Measurements from ENCODE around the gene ARSB.

DNA sequence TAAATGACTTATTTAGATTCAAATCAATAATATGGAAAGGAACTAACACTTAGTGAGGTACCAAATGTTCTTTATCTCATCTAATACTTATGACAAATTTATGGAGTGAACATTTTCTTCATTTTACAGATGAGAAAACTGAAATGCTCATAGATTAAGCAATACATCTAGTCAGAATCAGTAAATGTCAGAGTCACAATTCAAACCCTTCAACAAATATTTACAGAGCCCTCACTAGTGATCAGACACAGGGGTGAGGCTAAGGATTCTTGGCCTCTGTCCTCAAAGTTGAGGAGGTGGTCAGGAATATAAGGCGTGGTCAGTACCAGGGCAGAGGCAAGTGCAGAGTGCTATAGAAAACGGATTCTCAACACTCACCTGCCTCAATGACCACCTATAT is 29.5 kb upstream of the ARSB start:
- TF ChIP-seq CHD2 (IDR thresholded peaks at IDR 0.05; ENCODE audit: low read depth, low read length) = no peak
- no peak for TF ChIP-seq SPI1 (IDR thresholded peaks at IDR 0.05; ENCODE audit: borderline replicate concordance, low read depth, low read length)
- no peak for TF ChIP-seq ETV6 (IDR thresholded peaks at IDR 0.05; ENCODE audit: borderline replicate concordance in 1 of 2, low read depth in 2 of 2, low read length in 1 of 2)
- TF ChIP-seq ETV6 (CRISPR knock-in tag; IDR thresholded peaks at IDR 0.05; ENCODE audit: borderline replicate concordance) = no peak
- TF ChIP-seq POLR2AphosphoS5 (IDR thresholded peaks at IDR 0.05; ENCODE audit: control insufficient read depth, insufficient read depth, low read depth, low read length) = no peak
- TF ChIP-seq RHOXF2B (CRISPR knock-in tag; conservative IDR thresholded peaks at IDR 0.05) = no peak
- no peak for TF ChIP-seq EGR1 (conservative IDR thresholded peaks at IDR 0.05)
- no peak for TF ChIP-seq HOMEZ (CRISPR knock-in tag; IDR thresholded peaks at IDR 0.05)
- TF ChIP-seq CTCF (IDR thresholded peaks at IDR 0.05 in 2 of 3, conservative IDR thresholded peaks at IDR 0.05 in 1 of 3; ENCODE audit: insufficient read depth in 2 of 3, low read depth in 1 of 3, low read length in 3 of 3) = no peak
- no peak for TF ChIP-seq ZBTB49 (CRISPR knock-in tag; IDR thresholded peaks at IDR 0.05; ENCODE audit: borderline replicate concordance)
- TF ChIP-seq ZC3H4 (CRISPR knock-in tag; IDR thresholded peaks at IDR 0.05; ENCODE audit: borderline replicate concordance) = no peak
- no peak for TF ChIP-seq TAF1 (IDR thresholded peaks at IDR 0.05; ENCODE audit: control insufficient read depth, extremely low read depth, insufficient read depth, low read length, severe bottlenecking)
- TF ChIP-seq NBN (IDR thresholded peaks at IDR 0.05; ENCODE audit: low read depth) = no peak
- no peak for TF ChIP-seq NFIC (IDR thresholded peaks at IDR 0.05)
- no peak for TF ChIP-seq JUNB (CRISPR knock-in tag; conservative IDR thresholded peaks at IDR 0.05)

All from K562 (cell line).